Occipital lobe (tissue), 2 donors: ENCODE measurements around the gene TUBB2B. TPM values are rescaled to one million over a fixed set of nuclear protein-coding genes. Genes with fewer than 3 reads are reported as not detected.

Experiments used
- DNase-seq: peaks from one replicate; lab custom pipeline; 2025; lab: John Stamatoyannopoulos, UW
- total RNA-seq: library from RNA; depleted of rRNA; stranded (reverse); fragments of >200 nt; gene quantifications from one replicate; pipeline ENCODE4 v1.2.3, GENCODE V29; 2014

TUBB2B gene
- total RNA-seq, 1 donor from 2014 or later: 4,324 TPM

DNA sequence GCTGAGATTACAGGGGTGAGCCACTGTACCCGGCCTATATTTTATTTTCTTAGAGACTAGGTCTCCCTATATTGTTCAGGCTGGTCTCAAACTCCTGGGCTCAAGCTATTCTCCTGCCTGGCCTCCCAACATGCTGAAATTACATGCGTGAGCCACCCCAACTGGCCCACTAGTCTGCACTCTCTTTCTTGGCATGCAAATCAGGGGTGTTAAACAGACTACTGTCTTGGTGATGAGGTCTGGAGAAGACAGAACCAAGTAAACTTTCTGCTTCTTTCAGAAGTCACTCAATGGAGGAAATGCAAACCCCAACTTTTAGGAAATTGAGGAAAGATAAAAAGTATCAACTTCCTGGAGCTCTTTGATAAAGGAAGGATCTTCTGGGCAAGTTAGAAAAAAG, 8.0 kb upstream of the TUBB2B start:
- DNase-seq: no peak

- DNase-seq: no peak
Observed at GRCh38 chr6:3233904-3234303, 6.5 kb upstream of the TUBB2B start.

DNA sequence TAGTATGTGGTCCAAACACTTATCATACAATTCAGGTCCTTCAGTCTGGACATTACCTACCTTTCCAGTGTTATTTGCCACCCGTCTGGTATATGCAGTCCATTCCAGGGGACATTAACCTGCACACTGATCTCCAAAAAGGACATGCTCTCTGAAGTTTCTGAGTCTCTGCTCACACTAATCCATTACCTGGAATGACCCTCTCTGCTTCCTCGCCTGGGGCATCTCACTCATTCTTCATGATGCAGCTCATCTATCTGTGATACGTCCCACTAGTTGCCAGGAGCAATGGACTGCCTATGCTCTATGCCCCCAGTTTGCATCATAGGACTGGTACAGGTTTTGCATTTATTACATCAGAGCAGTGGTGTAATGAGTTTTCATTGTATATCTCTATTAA, 5.9 kb upstream of the TUBB2B start:
- DNase-seq: no peak

GRCh38 chr6:3232017-3232945, 4.8 kb upstream of the TUBB2B start:
- no peak for DNase-seq

GRCh38 chr6:3231247-3232016, 4.0 kb upstream of the TUBB2B start:
- peak; percentile 79 for DNase-seq

- DNase-seq: peak; percentile 63
Observed at GRCh38 chr6:3230900-3231246, 3.4 kb upstream of the TUBB2B start.

GRCh38 chr6:3230256-3230882, 2.9 kb upstream of the TUBB2B start:
- DNase-seq: no peak

- peak; percentile 32 for DNase-seq
Observed at GRCh38 chr6:3229566-3230178, 2.2 kb upstream of the TUBB2B start.

DNA sequence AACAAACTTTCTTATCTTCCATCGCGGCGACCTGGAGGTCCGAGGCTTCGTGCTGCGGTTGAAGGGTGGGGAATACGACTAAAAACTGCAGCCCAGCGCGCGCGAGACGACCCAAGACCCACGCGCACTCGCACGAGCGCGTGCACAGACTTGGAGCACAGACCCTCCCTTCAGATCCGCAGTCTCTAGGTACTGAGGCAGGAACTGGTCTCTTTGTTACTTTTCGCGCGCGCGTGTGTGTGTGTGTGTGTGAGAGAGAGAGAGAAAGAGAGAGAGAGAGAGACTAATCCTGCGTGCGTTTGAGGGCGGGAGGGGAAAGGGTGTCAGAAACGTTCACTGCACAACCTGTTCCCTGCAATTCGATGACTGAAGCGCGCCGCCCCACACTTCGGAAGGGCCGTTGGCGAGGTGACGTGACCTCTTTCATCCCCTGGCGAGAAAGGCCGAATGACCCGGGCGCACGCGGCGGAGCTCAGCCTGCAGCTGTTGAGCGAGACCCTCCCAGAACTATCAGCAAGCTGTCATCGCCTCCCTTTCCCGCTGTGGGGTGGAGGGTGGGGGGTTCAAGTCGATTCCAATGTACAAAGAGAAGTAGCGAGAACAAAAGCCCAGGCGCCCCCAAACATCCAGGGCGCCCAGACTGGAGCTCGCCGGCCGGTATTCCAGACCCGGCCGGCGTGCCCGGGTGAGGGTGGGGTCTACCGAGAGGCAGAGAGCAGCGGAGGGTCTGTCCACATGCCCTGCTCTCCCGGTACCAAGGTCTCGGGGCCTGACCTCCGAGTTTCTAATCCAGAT, 1.5 kb upstream of the TUBB2B start:
- DNase-seq: peak; percentile 33

DNA sequence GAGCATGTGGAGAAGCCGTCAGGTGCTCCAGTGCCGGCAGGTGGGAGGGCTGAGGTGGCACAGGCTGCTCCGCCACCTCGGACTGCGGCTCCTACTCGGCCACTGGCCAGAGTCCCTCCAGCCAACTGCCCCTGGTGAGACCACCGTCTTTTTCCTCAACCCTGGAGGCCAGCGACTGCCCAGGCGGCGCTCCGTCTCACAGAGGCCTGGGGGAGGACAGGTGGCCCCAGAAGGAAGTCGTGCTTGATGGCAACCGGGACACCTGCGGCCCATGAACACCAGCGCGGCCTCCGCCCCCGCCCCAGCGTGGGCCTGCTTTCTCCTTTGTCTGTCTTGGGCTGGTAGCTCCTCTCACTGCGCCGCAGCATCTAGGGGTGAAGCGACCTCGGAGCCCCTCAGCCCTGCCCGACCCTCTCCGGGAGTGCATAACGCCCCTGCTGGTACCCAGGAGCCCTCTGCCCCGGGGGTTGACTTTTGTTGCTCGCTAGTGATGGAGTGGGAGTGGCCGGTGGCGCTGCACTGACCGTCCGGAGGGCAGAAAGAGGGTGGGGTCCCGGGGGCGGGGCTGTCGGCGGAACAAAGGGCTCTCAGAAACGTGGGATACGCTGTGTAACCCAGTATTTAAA, 706 bp upstream of the TUBB2B start:
- no peak for DNase-seq

DNA sequence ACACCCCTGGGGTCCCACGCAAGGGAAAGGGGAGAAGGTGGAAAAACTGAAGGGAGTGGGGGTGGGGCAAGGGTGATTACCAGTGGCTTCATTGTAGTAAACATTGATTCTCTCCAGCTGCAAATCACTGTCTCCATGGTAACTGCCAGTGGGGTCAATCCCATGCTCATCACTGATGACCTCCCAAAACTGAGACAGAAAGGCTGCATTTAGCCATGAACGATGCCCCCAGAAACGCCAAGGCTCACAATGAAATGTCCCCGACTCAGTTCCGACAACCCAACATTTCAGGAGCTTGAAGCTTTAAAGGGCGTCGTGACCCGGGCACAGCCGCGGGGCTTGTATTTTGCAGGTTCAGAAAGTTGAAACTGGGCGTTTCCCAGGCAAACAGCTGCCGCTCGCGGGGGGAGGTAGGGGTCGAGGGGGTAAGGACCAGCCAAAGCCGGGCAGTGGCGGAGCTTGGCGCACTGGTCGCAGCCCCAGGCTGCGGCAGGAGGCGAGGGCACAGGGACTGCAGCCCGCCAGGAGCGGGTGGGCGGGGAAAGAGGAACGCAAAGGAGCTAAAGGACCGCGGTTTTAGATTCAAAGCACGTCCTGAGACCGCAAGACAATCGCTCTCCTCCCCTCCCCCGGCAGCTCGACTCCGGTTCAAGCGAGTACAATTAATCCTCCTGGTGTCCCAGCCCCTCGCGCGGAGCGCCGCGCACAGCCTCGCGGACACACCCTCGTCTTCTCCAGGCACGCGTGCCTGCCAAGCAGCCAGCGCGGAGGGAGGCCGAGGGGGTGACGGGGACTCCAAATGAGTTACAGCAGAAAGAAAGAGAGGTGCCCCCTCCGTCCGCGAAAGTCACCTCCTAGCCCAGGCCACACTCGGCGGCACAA, 731 bp downstream of the TUBB2B start:
- peak; percentile 22 for DNase-seq

DNA sequence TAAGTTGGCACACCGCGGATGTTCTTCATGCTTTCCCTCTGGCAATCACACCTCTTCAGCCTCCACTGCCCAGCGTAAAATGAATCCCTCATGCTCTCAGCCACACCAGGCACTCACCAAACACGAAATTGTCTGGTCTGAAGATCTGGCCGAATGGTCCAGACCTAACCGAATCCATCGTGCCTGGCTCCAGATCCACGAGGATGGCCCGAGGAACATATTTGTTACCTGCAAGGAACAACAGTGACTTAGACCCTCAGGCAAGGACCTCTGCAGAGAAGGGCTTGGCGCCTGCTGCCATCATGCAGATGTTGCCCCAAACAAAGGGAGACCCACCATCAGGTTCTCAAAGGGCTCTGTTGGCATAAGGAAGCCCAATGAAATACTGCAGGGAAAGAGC, 1.4 kb downstream of the TUBB2B start:
- DNase-seq: no peak

- no peak for DNase-seq
Observed at GRCh38 chr6:3222506-3223038, 4.9 kb downstream of the TUBB2B start.

- no peak for DNase-seq
Observed at GRCh38 chr6:3221578-3221977, 5.9 kb downstream of the TUBB2B start.

- DNase-seq: no peak
Observed at GRCh38 chr6:3220366-3220765, 7.1 kb downstream of the TUBB2B start.

- no peak for DNase-seq
Observed at GRCh38 chr6:3218266-3218665, 9.2 kb downstream of the TUBB2B start.

GRCh38 chr6:3217286-3217685, 10.2 kb downstream of the TUBB2B start:
- no peak for DNase-seq

DNA sequence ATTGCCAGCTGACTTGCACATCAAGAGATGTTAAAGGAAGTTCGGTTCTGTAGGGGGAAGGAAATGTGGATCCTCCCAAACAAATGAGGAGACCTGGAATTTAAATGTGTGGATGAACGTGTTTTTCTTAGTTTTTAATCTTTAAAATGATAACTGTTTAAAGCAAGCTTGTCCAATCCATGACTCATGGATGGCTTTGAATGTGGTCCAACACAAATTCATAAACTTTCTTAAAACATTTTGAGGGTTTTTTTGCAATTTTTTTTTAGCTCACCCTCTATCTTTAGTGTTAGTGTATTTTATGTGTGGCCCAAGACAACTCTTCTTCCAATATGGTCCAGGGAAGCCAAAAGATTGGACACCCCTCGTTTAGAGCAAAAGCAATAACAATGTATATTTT, 12.6 kb downstream of the TUBB2B start:
- DNase-seq: no peak

- DNase-seq: no peak
Observed at GRCh38 chr6:3213334-3213695, 14.1 kb downstream of the TUBB2B start.
